NCI-H2227 (cell line): ENCODE data around the gene NFKB2.
A peak's percentile ranks its signal among the peaks of the same experiment; 100 is the strongest.

ENCODE experiments used
- DNase-seq: peaks from one replicate; lab custom pipeline; 2025; ENCODE audit not compliant: unreplicated experiment; lab: John Stamatoyannopoulos, UW

NFKB2 gene

GRCh38 chr10:102395400-102396316 lies at the start of gene NFKB2:
Gene NFKB2, plus strand, starts transcription at chr10:102395705. Its CDS starts 255 bp downstream, at chr10:102395960.
- DNase-seq: peak; percentile 64

GRCh38 chr10:102347236-102347828 lies 48.2 kb upstream of the NFKB2 start:
- DNase-seq: peak; percentile 20

- DNase-seq: peak; percentile 74
Measured at GRCh38 chr10:102352066-102352715, 43.3 kb upstream of the NFKB2 start.

- DNase-seq: no peak
Measured at GRCh38 chr10:102354451-102354850, 41.1 kb upstream of the NFKB2 start.

GRCh38 chr10:102358712-102359382 lies 36.7 kb upstream of the NFKB2 start:
- no peak for DNase-seq

- DNase-seq: no peak
Measured at GRCh38 chr10:102367441-102367840, 28.1 kb upstream of the NFKB2 start.

GRCh38 chr10:102368077-102368476 lies 27.4 kb upstream of the NFKB2 start:
- DNase-seq: no peak

- no peak for DNase-seq
Measured at GRCh38 chr10:102371295-102371694, 24.2 kb upstream of the NFKB2 start.

GRCh38 chr10:102375250-102375649 lies 20.3 kb upstream of the NFKB2 start:
- no peak for DNase-seq

- DNase-seq: no peak
Measured at GRCh38 chr10:102375867-102376266, 19.6 kb upstream of the NFKB2 start.

GRCh38 chr10:102376901-102377300 lies 18.6 kb upstream of the NFKB2 start:
- no peak for DNase-seq

- no peak for DNase-seq
Measured at GRCh38 chr10:102379383-102379782, 16.1 kb upstream of the NFKB2 start.

GRCh38 chr10:102381983-102382382 lies 13.5 kb upstream of the NFKB2 start:
- no peak for DNase-seq

- DNase-seq: no peak
Measured at GRCh38 chr10:102382871-102383270, 12.6 kb upstream of the NFKB2 start.

- DNase-seq: no peak
Measured at GRCh38 chr10:102384053-102384452, 11.5 kb upstream of the NFKB2 start.

GRCh38 chr10:102384606-102385429 lies 10.7 kb upstream of the NFKB2 start:
- DNase-seq: no peak

GRCh38 chr10:102389894-102390293 lies 5.6 kb upstream of the NFKB2 start:
- DNase-seq: no peak

GRCh38 chr10:102392306-102392705 lies 3.2 kb upstream of the NFKB2 start:
- DNase-seq: no peak

GRCh38 chr10:102393411-102394078 lies 2.0 kb upstream of the NFKB2 start:
- DNase-seq: peak; percentile 81
